Neural cell (in vitro differentiated cells): Measurements from ENCODE around the gene RPUSD3. TPM values are rescaled to one million over a fixed set of nuclear protein-coding genes. Genes with fewer than 3 reads are reported as not detected.
"Not testable (repeated sequence)": the region's sequence is repeated elsewhere in the genome, so short reads cannot be mapped to it uniquely, and the experiment has no call there.

ENCODE experiments used
- H2AFZ ChIP-seq: fragments of 200-600, 300-800 bp; sonication (generic), shearing (Covaris generic); 2 replicates; pipeline ENCODE4 v1.6.0; 2014; ENCODE audit warnings: low read depth, mild to moderate bottlenecking, antibody characterized with exemption, low read length, moderate library complexity
- H3F3A ChIP-seq: fragments of 200-600 bp; shearing (Covaris generic); 2 replicates; pipeline ENCODE4 v1.6.1; 2016; ENCODE audit warnings: mild to moderate bottlenecking, moderate library complexity, mixed read lengths, antibody characterized with exemption, low read length; ENCODE audit not compliant: insufficient read depth, poor library complexity, severe bottlenecking
- H3K27ac ChIP-seq: fragments of 200-600, 300-800 bp; sonication (generic), shearing (Covaris generic); 2 replicates; pipeline ENCODE4 v1.5.1; 2014; ENCODE audit warnings: mild to moderate bottlenecking, low read length, moderate library complexity
- H3K27me3 ChIP-seq: fragments of 300-800, 200-600 bp; sonication (generic), shearing (Covaris generic); 2 replicates; pipeline ENCODE4 v1.6.0; 2014; ENCODE audit warnings: mild to moderate bottlenecking, low read depth, low read length, moderate library complexity; ENCODE audit not compliant: insufficient read depth
- H3K36me3 ChIP-seq: fragments of 300-800, 200-600 bp; sonication (generic), shearing (Covaris generic); 2 replicates; pipeline ENCODE4 v1.5.1; 2014; ENCODE audit warnings: mild to moderate bottlenecking, antibody characterized with exemption, low read length, moderate library complexity; ENCODE audit not compliant: insufficient read depth
- H3K4me2 ChIP-seq: fragments of 300-800, 200-600 bp; sonication (generic), shearing (Covaris generic); 2 replicates; pipeline ENCODE4 v1.6.0; 2014; ENCODE audit warnings: mild to moderate bottlenecking, low read length
- H3K4me3 ChIP-seq: fragments of 300-800, 200-600 bp; sonication (generic), shearing (Covaris generic); 2 replicates; pipeline ENCODE4 v1.5.1; 2014; ENCODE audit warnings: mild to moderate bottlenecking, low read length, moderate library complexity
- H3K79me2 ChIP-seq: fragments of 200-600 bp; shearing (Covaris generic); replicated peaks from 2 replicates; pipeline ENCODE4 v1.6.0; 2014; ENCODE audit warnings: mild to moderate bottlenecking, low read length, moderate library complexity; ENCODE audit not compliant: insufficient read depth
- H3K9ac ChIP-seq: fragments of 300-800, 200-600 bp; sonication (generic), shearing (Covaris generic); 2 replicates; pipeline ENCODE4 v1.6.1; 2016; ENCODE audit warnings: mild to moderate bottlenecking, low read length, mixed read lengths
- H3K9me2 ChIP-seq: fragments of 200-600 bp; shearing (Covaris generic); 2 replicates; pipeline ENCODE4 v1.6.1; 2016; ENCODE audit warnings: mild to moderate bottlenecking, low read length, mixed read lengths; ENCODE audit not compliant: insufficient read depth
- H3K9me3 ChIP-seq: fragments of 200-600, 300-800 bp; sonication (generic), shearing (Covaris generic); 2 replicates; pipeline ENCODE4 v1.6.1; 2016; ENCODE audit warnings: mild to moderate bottlenecking, mixed run types, low read length, moderate library complexity, mixed read lengths
- H4K20me1 ChIP-seq: fragments of 200-600 bp; shearing (Covaris generic); 2 replicates; pipeline ENCODE4 v1.6.1; 2016; ENCODE audit warnings: mild to moderate bottlenecking, mixed run types; ENCODE audit not compliant: insufficient read depth
- EP300 ChIP-seq: fragments of 450-650 bp; conservative IDR thresholded peaks from 2 replicates; pipeline ENCODE4 v1.6.1; 2014; ENCODE audit warnings: antibody characterized with exemption, mild to moderate bottlenecking, moderate library complexity; ENCODE audit not compliant: poor library complexity, severe bottlenecking
- EZH2 ChIP-seq: fragments of 200-600, 300-800 bp; shearing (Covaris generic), sonication (generic); IDR thresholded peaks from 2 replicates; pipeline ENCODE4 v1.6.1; 2014; ENCODE audit warnings: antibody characterized with exemption, low read length, borderline replicate concordance, mild to moderate bottlenecking; ENCODE audit not compliant: insufficient read depth, poor library complexity, severe bottlenecking
- MXI1 ChIP-seq: fragments of 450-650 bp; conservative IDR thresholded peaks from 2 replicates; pipeline ENCODE4 v1.6.1; 2014; ENCODE audit warnings: antibody characterized with exemption, mild to moderate bottlenecking; ENCODE audit not compliant: poor library complexity, severe bottlenecking
- POLR2AphosphoS5 ChIP-seq: IDR thresholded peaks from 2 replicates; pipeline ENCODE4 v1.6.1; 2012
- RAD21 ChIP-seq: fragments of 450-650 bp; conservative IDR thresholded peaks from 2 replicates; pipeline ENCODE4 v1.6.1; 2014; ENCODE audit warnings: antibody characterized with exemption, mild to moderate bottlenecking, moderate library complexity
- SMC3 ChIP-seq: fragments of 450-650 bp; conservative IDR thresholded peaks from 2 replicates; pipeline ENCODE4 v1.6.1; 2014; ENCODE audit warnings: antibody characterized with exemption, mild to moderate bottlenecking, moderate library complexity; ENCODE audit not compliant: poor library complexity
- TAF1 ChIP-seq: IDR thresholded peaks from 2 replicates; pipeline ENCODE4 v1.6.1; 2012; ENCODE audit warnings: low read depth
- polyA plus RNA-seq: library from polyadenylated mRNA; depleted of rRNA; stranded (reverse); fragments of >200 nt; gene quantifications from 2 replicates; pipeline ENCODE4 v1.2.3, GENCODE V29; 2014
- TF ChIP-seq, protein P1 (sequence below): IDR thresholded peaks from 2 replicates; pipeline ENCODE4 v1.6.1; 2012; ENCODE audit warnings: borderline replicate concordance
- TF ChIP-seq, protein P2 (sequence below): fragments of 450-650 bp; IDR thresholded peaks from 2 replicates; pipeline ENCODE4 v1.5.1; 2014; ENCODE audit warnings: antibody characterized with exemption, mild to moderate bottlenecking, moderate library complexity; ENCODE audit not compliant: poor library complexity, severe bottlenecking

Gene RPUSD3
- polyA plus RNA-seq, 1 donor from 2014 or later = 35.2 TPM

DNA sequence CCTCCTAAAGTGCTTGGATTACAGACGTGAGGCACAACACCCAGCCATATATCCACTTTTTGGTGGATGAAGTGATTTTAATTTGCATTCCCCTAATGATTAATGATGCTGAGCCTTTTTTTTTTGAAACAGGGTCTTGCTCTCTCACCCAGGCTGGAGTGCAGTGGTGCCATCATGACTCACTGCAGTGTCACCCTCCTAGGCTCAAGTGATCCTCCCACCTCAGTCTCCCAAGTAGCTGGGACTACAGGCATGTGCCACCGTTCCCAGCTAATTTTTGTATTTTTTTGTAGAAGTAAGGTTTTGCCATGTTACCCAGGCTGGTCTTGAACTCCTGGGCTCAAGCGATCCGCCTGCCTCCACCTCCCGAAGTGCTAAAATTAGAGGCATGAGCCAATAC lies 28.3 kb upstream of the RPUSD3 start:
- H3K79me2 ChIP-seq, H3K9me3 ChIP-seq, H4K20me1 ChIP-seq, H3F3A ChIP-seq, H3K36me3 ChIP-seq, H3K9ac ChIP-seq, H3K9me2 ChIP-seq, H2AFZ ChIP-seq, H3K4me3 ChIP-seq, H3K27me3 ChIP-seq, H3K4me2 ChIP-seq, H3K27ac ChIP-seq: not testable (repeated sequence)

DNA sequence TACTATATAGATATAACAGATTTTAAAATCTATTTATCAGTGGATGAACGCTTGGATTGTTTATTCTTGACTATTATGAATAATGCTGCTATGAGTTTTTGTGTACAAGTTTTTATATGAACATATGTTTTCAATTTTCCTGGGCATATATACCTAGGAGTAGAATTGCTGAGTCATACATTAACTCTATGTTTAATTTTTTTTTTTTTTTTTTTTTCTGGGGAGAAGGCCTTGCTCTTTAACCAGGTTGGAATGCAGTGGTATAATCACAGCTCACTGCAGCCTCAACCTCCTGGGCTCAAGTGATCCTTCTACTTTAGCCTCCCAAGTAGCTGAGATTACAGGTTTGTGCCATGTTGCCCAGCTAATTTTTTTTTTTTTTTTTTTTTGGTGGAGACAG lies 27.2 kb upstream of the RPUSD3 start:
- Histone ChIP-seq H3K9ac (no peak overlapping the region), H3K36me3 (no peaks in the 10 kb centered on the region), H3K79me2 (no peaks in the 10 kb centered on the region), H3F3A (no peaks in the 10 kb centered on the region), H3K4me3 (no peak overlapping the region), H4K20me1 (no peaks in the 10 kb centered on the region), H2AFZ (no peak overlapping the region), H3K4me2 (no peak overlapping the region), H3K27me3 (no peaks in the 10 kb centered on the region), H3K9me2 (no peaks in the 10 kb centered on the region), H3K9me3 (no peaks in the 10 kb centered on the region), H3K27ac (no peak overlapping the region)
- TF ChIP-seq EZH2 (no peak), MXI1 (no peak), POLR2AphosphoS5 (no peak), RAD21 (no peak), SMC3 (no peak), EP300 (no peak), TAF1 (no peak)
- TF ChIP-seq, protein P1, sequence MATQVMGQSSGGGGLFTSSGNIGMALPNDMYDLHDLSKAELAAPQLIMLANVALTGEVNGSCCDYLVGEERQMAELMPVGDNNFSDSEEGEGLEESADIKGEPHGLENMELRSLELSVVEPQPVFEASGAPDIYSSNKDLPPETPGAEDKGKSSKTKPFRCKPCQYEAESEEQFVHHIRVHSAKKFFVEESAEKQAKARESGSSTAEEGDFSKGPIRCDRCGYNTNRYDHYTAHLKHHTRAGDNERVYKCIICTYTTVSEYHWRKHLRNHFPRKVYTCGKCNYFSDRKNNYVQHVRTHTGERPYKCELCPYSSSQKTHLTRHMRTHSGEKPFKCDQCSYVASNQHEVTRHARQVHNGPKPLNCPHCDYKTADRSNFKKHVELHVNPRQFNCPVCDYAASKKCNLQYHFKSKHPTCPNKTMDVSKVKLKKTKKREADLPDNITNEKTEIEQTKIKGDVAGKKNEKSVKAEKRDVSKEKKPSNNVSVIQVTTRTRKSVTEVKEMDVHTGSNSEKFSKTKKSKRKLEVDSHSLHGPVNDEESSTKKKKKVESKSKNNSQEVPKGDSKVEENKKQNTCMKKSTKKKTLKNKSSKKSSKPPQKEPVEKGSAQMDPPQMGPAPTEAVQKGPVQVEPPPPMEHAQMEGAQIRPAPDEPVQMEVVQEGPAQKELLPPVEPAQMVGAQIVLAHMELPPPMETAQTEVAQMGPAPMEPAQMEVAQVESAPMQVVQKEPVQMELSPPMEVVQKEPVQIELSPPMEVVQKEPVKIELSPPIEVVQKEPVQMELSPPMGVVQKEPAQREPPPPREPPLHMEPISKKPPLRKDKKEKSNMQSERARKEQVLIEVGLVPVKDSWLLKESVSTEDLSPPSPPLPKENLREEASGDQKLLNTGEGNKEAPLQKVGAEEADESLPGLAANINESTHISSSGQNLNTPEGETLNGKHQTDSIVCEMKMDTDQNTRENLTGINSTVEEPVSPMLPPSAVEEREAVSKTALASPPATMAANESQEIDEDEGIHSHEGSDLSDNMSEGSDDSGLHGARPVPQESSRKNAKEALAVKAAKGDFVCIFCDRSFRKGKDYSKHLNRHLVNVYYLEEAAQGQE = no peak
- TF ChIP-seq, protein P2, sequence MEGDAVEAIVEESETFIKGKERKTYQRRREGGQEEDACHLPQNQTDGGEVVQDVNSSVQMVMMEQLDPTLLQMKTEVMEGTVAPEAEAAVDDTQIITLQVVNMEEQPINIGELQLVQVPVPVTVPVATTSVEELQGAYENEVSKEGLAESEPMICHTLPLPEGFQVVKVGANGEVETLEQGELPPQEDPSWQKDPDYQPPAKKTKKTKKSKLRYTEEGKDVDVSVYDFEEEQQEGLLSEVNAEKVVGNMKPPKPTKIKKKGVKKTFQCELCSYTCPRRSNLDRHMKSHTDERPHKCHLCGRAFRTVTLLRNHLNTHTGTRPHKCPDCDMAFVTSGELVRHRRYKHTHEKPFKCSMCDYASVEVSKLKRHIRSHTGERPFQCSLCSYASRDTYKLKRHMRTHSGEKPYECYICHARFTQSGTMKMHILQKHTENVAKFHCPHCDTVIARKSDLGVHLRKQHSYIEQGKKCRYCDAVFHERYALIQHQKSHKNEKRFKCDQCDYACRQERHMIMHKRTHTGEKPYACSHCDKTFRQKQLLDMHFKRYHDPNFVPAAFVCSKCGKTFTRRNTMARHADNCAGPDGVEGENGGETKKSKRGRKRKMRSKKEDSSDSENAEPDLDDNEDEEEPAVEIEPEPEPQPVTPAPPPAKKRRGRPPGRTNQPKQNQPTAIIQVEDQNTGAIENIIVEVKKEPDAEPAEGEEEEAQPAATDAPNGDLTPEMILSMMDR = no peak

DNA sequence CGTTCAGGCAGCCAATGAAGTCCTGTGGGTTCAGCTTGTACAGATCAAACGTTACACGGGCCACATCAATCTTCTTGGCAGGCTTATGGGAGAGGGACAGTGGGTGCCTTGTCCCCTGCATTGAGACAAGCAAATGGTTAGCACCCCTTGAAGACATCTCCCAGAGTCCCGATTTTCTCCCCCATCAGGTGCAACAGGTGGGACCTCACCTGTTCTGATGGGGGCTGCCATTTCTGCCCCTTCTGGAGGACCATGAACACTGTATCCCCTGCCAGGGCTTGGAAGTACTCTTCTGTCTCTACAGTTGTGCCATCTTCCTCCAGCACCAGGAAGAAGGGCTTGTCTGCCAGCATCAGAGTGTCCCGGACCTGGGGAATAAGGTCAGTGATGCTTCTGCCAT lies 26.1 kb upstream of the RPUSD3 start:
- H3K9me2 ChIP-seq = no peaks in the 10 kb centered on the region
- no peaks in the 10 kb centered on the region for H3K9me3 ChIP-seq
- no peaks in the 10 kb centered on the region for H3F3A ChIP-seq
- no peaks in the 10 kb centered on the region for H4K20me1 ChIP-seq
- no peak overlapping the region for H2AFZ ChIP-seq
- H3K36me3 ChIP-seq = no peaks in the 10 kb centered on the region
- no peaks in the 10 kb centered on the region for H3K79me2 ChIP-seq
- H3K9ac ChIP-seq = no peak overlapping the region
- no peak overlapping the region for H3K4me2 ChIP-seq
- no peak overlapping the region for H3K27ac ChIP-seq
- no peaks in the 10 kb centered on the region for H3K27me3 ChIP-seq
- no peak overlapping the region for H3K4me3 ChIP-seq
- TF ChIP-seq, protein P2 = no peak
- TF ChIP-seq SMC3 (no peak), POLR2AphosphoS5 (no peak), TAF1 (no peak), EP300 (no peak), MXI1 (no peak), EZH2 (no peak), RAD21 (no peak)
- TF ChIP-seq, protein P1 = no peak
